Measurements from ENCODE around the gene MFAP1.

MFAP1 gene

DNA sequence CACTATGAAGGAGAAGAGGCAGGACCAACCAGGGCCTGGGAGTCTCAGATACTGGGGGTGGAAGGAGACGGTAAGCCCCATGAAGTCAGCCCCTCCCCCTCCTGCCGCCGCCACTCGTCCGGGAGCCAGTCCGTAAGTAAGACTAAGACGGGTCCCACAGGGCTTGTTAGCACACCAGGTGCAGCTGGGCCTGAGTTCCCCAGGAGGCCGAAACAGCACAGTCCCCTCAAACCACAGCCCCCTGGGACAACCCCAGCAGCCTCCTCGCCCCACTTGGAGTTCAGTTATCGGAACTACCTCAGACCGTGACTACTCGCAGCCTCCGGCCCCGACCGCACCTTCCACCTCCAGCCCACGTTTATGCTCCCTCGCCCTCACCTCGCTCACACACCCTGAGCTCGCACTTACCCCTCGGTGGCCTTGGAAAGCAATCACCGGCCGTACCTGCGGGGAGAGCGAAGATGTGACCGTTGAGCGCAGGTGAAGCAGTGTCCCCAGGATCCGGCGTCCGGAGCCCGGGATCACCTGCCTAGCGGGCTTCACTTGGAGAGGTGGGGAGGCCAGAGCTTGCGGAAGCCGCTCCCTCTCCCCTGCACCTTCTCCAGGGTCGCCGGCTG, 48.3 kb downstream of the MFAP1 start:
- peak; percentile 18 for DNase-seq (ENCODE audit: low read depth, low spot score)

DNA sequence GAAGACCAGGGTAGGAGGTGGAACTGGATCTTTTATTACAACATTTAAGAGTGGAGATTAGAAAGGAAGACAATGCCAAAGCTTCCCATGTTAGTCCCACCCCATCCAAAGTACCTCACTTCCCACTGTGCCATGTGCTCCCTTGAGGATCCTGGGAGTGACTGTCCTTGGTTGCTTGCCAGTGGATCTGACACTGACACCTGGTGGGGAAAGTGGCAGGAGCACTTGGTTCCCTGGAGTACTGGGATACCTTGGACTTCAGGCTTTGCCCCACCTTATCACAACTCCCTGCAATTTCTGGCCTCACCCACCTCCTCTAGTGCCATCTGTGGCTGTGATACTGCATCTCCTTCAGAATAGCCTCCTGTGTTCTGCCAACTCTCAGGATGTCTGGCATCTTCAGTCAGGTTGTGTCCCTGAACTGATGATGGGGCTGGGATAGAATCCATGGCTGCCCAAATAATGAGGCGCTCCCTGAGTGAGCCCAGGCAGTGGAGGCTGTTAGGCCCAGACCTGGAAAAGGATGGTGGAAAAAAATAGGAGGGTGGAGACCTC, 49.0 kb downstream of the MFAP1 start:
- peak; percentile 54 for DNase-seq (ENCODE audit: low read depth, low spot score)

DNA sequence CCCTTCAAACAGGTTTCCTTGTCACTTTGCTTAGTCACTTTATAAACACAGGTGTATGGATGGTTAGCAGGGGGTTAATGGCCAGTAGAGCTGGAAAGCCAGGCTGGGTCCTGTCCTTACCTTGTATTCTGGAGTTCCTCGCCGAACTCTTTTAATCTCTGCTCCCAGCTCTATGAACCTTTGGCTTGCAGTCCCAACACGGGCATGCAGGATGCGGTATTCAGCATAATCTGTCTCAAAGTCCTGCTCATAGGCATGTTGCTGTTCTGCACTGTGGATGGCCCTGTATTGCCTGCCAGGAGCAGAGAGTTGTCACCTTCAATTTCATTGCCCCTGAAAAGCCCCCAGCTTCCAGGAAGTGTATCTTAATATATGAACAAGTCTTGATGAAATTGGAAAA, 50.4 kb downstream of the MFAP1 start:
- DNase-seq (ENCODE audit: low read depth, low spot score) = no peak

DNA sequence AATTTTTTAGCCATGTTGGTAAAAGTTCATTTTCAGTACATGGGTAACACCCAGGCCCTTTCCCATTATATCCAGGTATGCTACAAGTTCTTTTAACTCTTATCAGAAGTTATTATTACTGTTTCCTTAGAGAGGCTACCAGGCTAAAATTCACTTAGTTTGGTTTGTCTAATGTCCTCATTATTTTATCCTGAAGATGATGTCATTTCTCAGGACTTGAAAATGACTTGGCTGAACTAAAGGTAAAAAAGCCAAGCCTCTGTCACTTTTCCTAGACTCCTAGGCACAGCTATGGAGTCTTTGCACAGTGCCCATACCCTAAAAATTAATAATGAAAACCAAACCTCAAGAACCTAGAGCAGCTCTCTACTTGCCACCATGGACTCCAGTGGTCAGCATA, 51.9 kb downstream of the MFAP1 start:
- no peak for DNase-seq (ENCODE audit: low read depth, low spot score)

DNA sequence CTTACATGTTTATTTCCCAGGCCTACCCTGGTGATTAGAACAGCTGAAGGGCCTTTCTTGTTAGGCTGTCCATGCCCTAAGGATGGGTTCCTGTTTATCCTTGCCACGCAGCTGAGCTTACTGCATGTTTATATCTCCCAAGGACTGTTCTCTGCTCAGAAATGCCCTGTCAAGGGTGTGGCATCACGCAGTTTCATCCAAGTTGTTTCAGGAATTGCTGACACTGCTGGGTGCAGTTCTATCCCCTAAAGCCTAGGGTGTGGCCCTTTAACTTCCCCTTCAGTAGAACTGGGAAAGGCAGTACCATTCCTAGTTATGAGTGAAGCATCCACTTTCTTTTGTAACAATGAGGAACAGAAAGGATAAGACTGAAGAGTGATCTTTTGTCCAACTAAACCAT, 52.7 kb downstream of the MFAP1 start:
- no peak for DNase-seq (ENCODE audit: low read depth, low spot score)

DNA sequence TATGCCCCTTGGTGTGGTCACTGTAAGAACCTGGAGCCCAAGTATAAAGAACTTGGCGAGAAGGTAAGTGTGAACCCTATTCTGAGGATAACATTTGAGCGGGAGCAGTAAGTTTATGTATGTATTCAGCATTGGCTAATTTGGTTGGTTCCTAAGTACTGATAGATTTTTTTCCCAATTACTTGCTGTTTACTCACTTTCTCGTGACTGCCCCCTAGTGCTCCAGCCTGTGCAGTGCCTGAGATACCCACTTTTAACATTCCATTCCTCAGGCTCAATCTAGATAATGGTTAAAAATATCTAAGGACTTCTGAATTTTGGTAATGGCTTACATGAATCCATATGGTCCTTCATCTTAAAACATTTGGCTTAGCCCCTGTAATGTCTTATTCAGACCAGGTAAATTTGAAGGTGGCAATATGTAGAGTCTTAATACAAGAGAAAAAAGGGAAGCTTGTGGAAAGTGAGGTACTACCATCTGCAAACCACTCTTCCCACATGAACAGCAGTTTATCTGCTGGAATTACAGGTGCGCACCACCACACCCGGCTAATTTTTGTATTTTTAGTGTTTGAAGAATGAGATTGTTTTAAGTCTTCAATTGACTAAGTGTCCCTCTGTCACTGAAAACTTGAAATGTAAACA, 54.8 kb downstream of the MFAP1 start:
- DNase-seq (ENCODE audit: low read depth, low spot score) = peak; percentile 77

DNA sequence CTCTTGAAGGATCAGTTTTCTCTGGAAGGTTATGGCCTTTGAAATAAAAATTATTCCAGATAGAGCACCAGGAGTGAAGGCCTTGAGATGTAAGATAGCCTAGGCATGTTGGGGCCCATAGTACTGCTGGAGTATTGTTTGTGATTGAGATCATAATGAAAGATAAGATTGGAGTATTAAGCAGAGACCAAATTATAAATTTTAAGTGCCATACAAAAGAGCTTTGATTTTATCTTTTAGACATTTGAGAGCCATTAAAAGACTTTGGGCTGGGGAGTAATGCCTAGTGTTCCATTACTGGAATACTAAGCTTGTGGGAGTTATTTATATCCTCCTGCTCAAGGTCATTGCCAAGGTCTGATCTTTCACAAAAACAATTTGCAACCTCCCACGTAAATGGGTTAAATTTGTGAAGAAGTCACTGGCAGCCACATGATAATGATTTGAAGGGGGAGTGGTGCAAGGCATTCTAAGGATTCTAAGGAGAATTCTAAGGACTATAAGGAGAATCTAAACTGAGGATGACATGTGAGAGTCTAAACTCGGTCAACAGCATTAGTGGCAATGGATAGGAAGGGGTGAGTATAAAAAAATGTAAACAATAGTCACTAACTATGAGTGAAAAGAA, 60.6 kb downstream of the MFAP1 start:
- no peak for DNase-seq (ENCODE audit: low read depth, low spot score)

DNA sequence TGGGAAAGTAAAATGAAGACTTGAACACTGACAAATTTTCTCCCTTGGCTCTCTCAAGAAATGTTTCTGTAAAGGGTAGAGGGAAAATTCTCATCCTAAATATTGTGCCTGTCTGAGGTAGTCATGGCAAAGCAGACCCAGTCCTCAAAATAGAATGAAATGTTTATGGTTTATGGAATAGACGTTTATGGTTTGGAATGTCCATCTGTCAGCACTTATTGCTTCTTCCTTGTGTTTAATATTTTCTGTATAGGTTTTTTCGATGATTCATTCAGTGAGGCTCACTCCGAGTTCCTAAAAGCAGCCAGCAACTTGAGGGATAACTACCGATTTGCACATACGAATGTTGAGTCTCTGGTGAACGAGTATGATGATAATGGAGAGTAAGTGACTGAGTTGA, 61.7 kb downstream of the MFAP1 start:
- no peak for DNase-seq (ENCODE audit: low read depth, low spot score)
